ENCODE data around the gene ENTPD7.
"Not testable (repeated sequence)": the region's sequence is repeated elsewhere in the genome, so short reads cannot be mapped to it uniquely, and the experiment has no call there.

ENTPD7 gene

DNA sequence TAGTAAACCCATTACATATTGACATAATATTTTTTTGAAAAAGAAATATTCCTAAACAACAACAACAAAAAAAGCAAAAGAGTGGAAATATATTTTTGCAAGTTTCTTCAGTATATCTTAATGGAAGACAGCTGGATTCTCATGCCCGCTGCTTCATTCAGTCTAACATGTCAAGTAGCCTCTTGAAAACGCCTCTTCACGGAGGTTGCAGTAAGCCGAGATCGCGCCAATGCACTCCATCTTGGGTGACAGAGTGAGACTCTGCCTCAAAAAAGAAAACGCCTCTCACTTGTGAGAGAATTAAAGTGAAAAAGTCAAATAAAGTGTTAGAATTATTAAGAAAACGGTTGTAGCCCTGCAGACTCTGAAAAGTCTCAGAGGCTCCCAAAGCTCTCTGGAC is 74.1 kb downstream of the ENTPD7 start:
- peak overlapping the region in 4 of 7 experiments; percentile 68 to 91 (median 78) for H3K4me3 ChIP-seq

DNA sequence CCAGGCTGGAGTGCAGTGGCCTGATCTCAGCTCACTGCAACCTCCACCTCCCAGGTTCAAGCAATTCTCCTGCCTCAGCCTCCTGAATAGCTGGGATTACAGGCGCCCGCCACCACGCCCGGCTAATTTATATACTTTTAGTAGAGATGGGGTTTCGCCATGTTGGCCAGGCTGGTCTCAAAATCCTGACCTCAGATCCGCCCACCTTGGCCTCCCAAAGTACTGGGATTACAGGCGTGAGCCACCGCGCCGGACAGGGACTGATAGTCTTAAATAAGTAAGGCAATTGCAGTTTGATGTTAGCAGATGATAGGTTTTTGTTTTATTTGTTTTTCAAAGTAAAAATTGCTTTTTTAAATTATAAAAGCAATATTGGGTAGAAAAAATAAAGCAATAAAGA is 74.8 kb downstream of the ENTPD7 start:
- H3K4me3 ChIP-seq = not testable (repeated sequence)
- H3K27ac ChIP-seq = peak overlapping the region in 1 of 21 experiments; percentile 11

More for the DNA sequence above, 74.1 kb downstream of the ENTPD7 start:
- peak overlapping the region in 2 of 21 experiments; percentile 11 to 94 for H3K27ac ChIP-seq

DNA sequence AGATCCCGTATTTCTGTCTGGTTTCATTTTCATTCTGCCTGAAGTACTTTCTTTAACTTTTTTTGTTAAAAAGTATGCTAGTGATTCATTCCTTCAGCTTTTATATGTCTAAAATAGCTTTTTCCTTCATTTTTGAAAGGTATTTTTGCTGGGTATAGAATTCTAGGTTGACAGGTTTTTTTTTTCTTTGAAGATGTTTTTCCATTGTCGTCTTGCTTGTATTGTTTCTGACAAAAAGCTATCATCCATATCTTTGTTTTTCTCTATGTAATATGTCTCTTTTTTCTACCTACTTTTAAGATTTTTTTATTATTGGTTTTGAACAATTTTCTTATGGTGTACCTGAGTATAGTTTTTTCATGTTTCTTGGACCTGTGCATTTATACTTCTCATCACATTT is 81.0 kb downstream of the ENTPD7 start:
- H3K27ac ChIP-seq = no peak overlapping the region
- H3K4me3 ChIP-seq = no peak overlapping the region

DNA sequence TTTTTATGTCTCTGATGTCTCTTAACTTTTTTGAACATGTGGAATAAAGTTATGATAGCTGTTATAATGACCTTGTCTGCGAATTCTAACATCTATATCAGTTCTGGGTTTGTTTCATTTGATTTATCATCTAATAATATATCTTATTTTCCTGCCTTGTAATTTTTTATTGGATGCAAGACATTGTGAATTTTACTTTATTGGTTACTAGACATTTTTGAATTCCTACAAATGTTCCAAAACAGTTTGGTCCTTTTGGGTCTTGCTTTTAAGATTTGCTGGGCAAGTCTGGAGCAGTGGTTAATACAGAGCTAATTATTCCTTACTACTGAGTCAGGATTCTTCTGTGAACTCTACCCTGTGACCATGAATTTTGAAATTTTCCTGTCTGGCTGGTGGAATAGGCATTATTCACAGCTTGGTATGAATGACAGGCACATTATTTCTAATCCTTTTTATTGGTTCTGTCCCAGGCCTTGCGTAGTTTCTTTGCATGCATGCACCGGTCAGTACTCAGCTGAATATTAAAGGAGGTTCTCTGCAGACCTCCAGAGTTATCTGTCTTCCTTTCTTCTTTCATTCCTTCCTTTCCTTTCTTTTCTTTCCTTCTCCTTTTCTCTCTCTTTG is 81.7 kb downstream of the ENTPD7 start:
- H3K27ac ChIP-seq = no peak overlapping the region
- no peak overlapping the region for H3K4me3 ChIP-seq

DNA sequence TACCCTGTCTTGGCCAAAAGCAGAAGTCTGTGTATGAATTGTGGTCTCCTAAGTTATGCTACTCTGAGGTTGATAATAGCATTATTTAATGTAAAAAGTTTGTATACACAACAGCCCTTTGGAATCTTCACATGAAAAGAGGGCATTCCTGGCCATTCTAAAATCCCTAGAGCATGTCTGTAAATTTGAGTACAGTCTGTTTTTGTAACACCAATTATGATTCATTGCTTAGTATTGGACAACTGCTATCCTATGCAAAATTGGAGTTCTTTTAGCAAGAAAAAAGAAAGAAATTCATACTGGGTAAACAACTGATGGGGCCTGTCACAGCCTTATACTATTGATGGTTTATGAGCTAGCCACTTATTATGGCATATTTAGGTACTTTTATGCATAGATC is 82.9 kb downstream of the ENTPD7 start:
- H3K27ac ChIP-seq = peak overlapping the region in 2 of 21 experiments; percentile 14 to 18
- H3K4me3 ChIP-seq = no peak overlapping the region

DNA sequence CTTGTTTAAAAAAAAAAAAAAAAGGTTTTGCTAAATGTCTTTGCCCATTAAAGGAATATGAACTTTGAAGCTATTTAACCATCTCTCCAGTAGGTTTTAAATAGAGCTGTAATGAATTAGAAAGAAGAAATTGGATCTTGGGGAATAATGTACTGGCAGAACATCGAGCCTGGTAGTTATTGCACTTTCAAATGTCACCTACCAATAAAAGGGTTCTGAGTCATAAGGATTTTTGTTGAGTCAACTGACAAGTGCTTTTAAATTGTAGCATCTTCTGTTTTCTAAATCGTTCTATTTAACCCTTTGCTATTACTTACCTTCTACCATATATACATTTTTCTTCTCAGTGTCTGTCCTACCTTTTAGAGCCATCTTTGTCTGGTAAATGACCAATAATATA is 83.4 kb downstream of the ENTPD7 start:
- H3K4me3 ChIP-seq = no peak overlapping the region
- no peak overlapping the region for H3K27ac ChIP-seq

DNA sequence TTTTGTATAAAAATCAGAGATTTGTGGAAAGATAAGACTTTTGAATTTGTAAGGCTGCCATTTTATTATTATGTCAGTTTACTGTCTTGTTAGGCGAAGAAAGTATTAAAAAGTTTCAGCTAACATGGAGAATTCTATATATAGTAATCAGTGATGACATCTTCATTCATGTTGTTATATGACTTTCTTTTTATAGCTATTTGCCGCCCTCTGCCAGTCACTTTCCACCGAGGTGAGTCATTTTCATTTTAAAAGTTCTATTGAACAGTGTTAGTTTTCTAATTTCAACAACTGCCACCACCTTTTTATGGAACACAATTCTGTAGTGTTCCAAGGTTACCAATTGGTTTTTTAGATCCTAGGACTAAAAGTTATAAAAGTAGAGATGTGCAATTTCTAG is 84.5 kb downstream of the ENTPD7 start:
- no peak overlapping the region for H3K4me3 ChIP-seq

DNA sequence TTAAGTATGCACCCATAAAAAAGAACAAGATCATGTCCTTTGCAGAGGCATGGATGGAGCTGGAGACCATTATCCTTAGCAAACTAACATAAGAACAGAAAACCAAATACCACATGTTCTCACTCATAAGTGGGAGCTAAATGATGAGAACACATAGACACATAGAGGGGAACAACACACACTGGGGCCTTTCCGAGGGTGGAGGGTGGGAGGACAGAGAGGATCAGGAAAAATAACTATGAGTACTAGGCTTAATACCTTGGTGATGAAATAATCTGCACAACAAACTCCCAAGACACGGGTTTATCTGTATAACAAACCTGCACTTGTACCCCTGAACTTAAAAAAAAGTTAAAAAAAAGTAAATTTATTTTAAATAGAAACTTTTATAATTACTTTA is 86.9 kb downstream of the ENTPD7 start:
- H3K27ac ChIP-seq, H3K4me3 ChIP-seq: not testable (repeated sequence)

More for the DNA sequence above, 84.5 kb downstream of the ENTPD7 start:
- H3K27ac ChIP-seq = no peak overlapping the region

DNA sequence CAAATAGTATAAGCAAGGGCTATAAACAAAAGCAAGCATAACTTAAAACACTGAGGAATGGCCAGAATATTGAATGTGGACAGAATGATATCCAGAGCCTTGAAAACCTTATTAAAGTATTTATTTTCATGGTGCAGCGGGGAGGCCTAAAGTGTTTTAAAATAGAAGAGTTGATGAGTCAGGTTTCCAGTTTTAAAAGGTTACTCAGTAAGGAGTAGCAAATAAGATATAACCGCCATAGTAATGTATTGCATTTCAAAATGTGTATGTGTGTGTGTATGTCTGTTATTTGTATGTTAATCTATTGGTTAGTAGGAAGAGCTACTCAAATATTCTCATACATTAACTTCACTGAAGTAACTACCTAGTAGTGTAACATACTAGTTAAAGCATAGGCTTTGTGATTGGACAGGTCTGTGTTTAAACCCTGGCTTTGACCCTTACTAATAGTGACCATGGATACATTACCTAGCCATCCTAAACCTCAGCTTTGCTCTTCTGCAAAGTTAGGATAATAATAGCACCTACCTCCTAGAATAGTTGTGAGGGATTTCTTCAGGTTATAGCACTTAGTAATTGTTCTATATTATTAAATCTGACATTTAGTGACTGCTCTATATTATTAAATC is 89.6 kb downstream of the ENTPD7 start:
- no peak overlapping the region for H3K4me3 ChIP-seq
- H3K27ac ChIP-seq = no peak overlapping the region

DNA sequence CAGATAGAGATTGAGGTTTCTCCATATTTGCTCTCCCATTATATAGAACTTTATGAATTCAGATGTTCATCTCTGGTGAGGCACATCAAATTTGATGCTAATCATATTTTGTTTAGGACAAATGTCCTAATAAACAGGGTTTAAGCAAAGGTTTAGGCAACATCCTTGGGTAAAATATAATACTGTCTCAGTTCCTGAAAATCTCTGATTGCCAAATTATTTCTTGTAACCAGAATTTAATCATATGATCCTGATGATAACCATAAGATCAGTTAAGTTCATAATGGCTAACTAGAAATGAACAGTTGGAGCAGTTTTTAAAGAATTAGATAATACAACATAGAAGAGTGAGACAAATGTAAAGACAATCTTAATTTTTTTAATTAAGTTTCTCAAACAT is 91.3 kb downstream of the ENTPD7 start:
- H3K27ac ChIP-seq = no peak overlapping the region
- H3K4me3 ChIP-seq = no peak overlapping the region

DNA sequence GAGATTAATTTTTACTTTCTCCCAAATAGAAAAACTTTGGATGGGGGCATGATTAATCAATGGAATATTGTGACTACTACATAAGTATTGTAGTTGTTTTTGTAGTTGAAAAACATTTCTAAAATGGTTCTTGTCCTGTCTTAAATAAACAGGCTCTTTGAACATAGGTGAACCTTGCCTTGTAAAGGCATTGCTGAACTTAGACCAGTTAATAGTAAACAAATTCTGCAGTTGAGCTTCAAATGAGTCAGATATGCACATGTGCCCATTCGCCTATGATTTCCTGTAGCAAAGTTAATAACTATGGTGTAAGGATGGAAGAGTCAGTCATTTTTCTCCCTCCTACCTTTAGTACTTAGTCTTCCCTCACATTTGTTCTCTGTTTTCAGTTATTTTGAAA is 95.4 kb downstream of the ENTPD7 start:
- no peak overlapping the region for H3K27ac ChIP-seq

More for the DNA sequence above, 95.4 kb downstream of the ENTPD7 start:
- no peak overlapping the region for H3K4me3 ChIP-seq
